SK-N-SH (cell line): ENCODE data around the gene FAM204A. TPM values are rescaled to one million over a fixed set of nuclear protein-coding genes. Genes with fewer than 3 reads are reported as not detected.

Source experiments
- CTCF ChIA-PET: fragments of 300-600, 350-600 bp; formaldehyde crosslinking; extraction: SDS; loops from one replicate; lab custom pipeline; 2021; lab: Yijun Ruan, JAX
- POLR2A ChIA-PET: fragments of 350-600 bp; sonication (Branson Sonifier 250); formaldehyde crosslinking; extraction: SDS; loops from one replicate; lab custom pipeline; 2020; ENCODE audit warnings: antibody characterized with exemption, inconsistent platforms; lab: Yijun Ruan, JAX
- DNase-seq: peaks from one replicate; pipeline ENCODE4 v3.0.0; 2012
- H2AFZ ChIP-seq: fragments of 200-600 bp; sonication (generic); 2 replicates; pipeline ENCODE4 v1.8.1; 2016; ENCODE audit warnings: antibody characterized with exemption, mild to moderate bottlenecking, low read depth
- H3F3A ChIP-seq: fragments of 200-600 bp; sonication (generic); replicated peaks from 2 replicates; pipeline ENCODE3; 2016; ENCODE audit warnings: antibody characterized with exemption, mild to moderate bottlenecking; ENCODE audit not compliant: insufficient read depth
- H3K27ac ChIP-seq, 2 experiments: fragments of 200-500 bp in 1 of 2; fragments of 200-600 bp in 1 of 2; sonication (Bioruptor generic) in 1 of 2; sonication (generic), shearing (Covaris generic) in 1 of 2; 2 replicates each; pipeline versions ENCODE4 v1.5.1 to v1.6.1; 2014 to 2016; ENCODE audit warnings: low read depth in 2 of 2, inconsistent platforms in 1 of 2, low read length in 1 of 2, mild to moderate bottlenecking in 1 of 2, mixed read lengths in 1 of 2
- H3K27me3 ChIP-seq: fragments of 200-600 bp; sonication (generic), shearing (Covaris generic); 2 replicates; pipeline ENCODE4 v1.6.1; 2016; ENCODE audit warnings: mixed run types; ENCODE audit not compliant: insufficient read depth
- H3K36me3 ChIP-seq, 2 experiments: fragments of 200-500 bp in 1 of 2; fragments of 200-600 bp in 1 of 2; sonication (Bioruptor generic) in 1 of 2; sonication (generic) in 1 of 2; replicated peaks in 1 of 2; 2 replicates each; pipeline versions ENCODE3 to v1.5.1; 2014 to 2016; ENCODE audit warnings: low read length in 1 of 2, mild to moderate bottlenecking in 1 of 2; ENCODE audit not compliant: insufficient read depth in 2 of 2, control insufficient read depth in 1 of 2
- H3K4me1 ChIP-seq, 2 experiments: fragments of 200-500 bp in 1 of 2; fragments of 200-600 bp in 1 of 2; sonication (Bioruptor generic) in 1 of 2; sonication (generic), shearing (Covaris generic) in 1 of 2; 2 replicates each; pipeline versions ENCODE4 v1.5.1 to v1.6.1; 2014 to 2016; ENCODE audit warnings: low read depth in 1 of 2, low read length in 1 of 2, mixed run types in 1 of 2; ENCODE audit not compliant: insufficient read depth in 2 of 2, control insufficient read depth in 1 of 2
- H3K4me2 ChIP-seq: fragments of 200-600 bp; sonication (generic), shearing (Covaris generic); 2 replicates; pipeline ENCODE4 v1.6.1; 2017; ENCODE audit warnings: mixed run types
- H3K4me3 ChIP-seq, 2 experiments: fragments of 200-500 bp in 1 of 2; fragments of 200-600 bp in 1 of 2; sonication (Bioruptor generic) in 1 of 2; sonication (generic), shearing (Covaris generic) in 1 of 2; 2 replicates each; pipeline versions ENCODE4 v1.5.1 to v1.8.1; 2014 to 2016; ENCODE audit warnings: low read depth in 2 of 2, inconsistent platforms in 1 of 2, low read length in 1 of 2, mild to moderate bottlenecking in 1 of 2, mixed read lengths in 1 of 2, moderate library complexity in 1 of 2
- H3K79me2 ChIP-seq: fragments of 200-600 bp; sonication (generic); 2 replicates; pipeline ENCODE4 v1.8.1; 2017; ENCODE audit warnings: mild to moderate bottlenecking; ENCODE audit not compliant: insufficient read depth
- H3K9ac ChIP-seq: fragments of 200-600 bp; sonication (generic); 2 replicates; pipeline ENCODE4 v1.6.1; 2017; ENCODE audit warnings: mixed run types
- H3K9me2 ChIP-seq: fragments of 200-600 bp; sonication (generic); 2 replicates; pipeline ENCODE4 v1.6.1; 2017; ENCODE audit warnings: mixed run types
- H3K9me3 ChIP-seq: fragments of 200-600 bp; sonication (generic); 2 replicates; pipeline ENCODE4 v1.6.1; 2017; ENCODE audit warnings: mixed run types, mild to moderate bottlenecking, moderate library complexity
- H4K20me1 ChIP-seq: fragments of 200-600 bp; sonication (generic); 2 replicates; pipeline ENCODE4 v1.6.1; 2017; ENCODE audit warnings: mild to moderate bottlenecking, mixed run types; ENCODE audit not compliant: insufficient read depth
- CHD2 ChIP-seq: fragments of 150-350 bp; IDR thresholded peaks from 2 replicates; pipeline ENCODE4 v1.6.1; 2018; ENCODE audit warnings: low read length; ENCODE audit not compliant: partially characterized antibody
- CTCF ChIP-seq: fragments of 200-600 bp; sonication (generic); IDR thresholded peaks from 2 replicates; pipeline ENCODE4 v1.6.1; 2017; ENCODE audit warnings: antibody characterized with exemption, mild to moderate bottlenecking, moderate library complexity
- EP300 ChIP-seq, 2 experiments: IDR thresholded peaks; 2 replicates each; pipeline versions ENCODE4 v1.4.0 to v1.6.1; 2012; ENCODE audit warnings: borderline replicate concordance in 1 of 2, low read depth in 1 of 2, low read length in 1 of 2
- EZH2phosphoT487 ChIP-seq: fragments of 200-600 bp; sonication (generic); IDR thresholded peaks from 2 replicates; pipeline ENCODE4 v1.6.1; 2017; ENCODE audit warnings: low read depth, mixed run types, mild to moderate bottlenecking, antibody characterized with exemption, moderate library complexity, borderline replicate concordance
- FOSL2 ChIP-seq: IDR thresholded peaks from 2 replicates; pipeline ENCODE4 v1.4.0; 2012; ENCODE audit warnings: low read depth, mild to moderate bottlenecking, moderate library complexity, borderline replicate concordance
- GABPA ChIP-seq: IDR thresholded peaks from 2 replicates; pipeline ENCODE4 v1.4.0; 2012; ENCODE audit warnings: low read depth, mild to moderate bottlenecking
- GATA2 ChIP-seq: sonication (generic); formaldehyde crosslinking; IDR thresholded peaks from 2 replicates; pipeline ENCODE4 v1.5.0; 2020; ENCODE audit warnings: mild to moderate bottlenecking, missing genetic modification reagents
- IRF3 ChIP-seq: fragments of 150-350 bp; IDR thresholded peaks from 2 replicates; pipeline ENCODE4 v1.6.1; 2016; ENCODE audit warnings: mild to moderate bottlenecking, low read depth, low read length
- JUND ChIP-seq: IDR thresholded peaks from 2 replicates; pipeline ENCODE4 v1.4.0; 2012
- MEF2A ChIP-seq: IDR thresholded peaks from 2 replicates; pipeline ENCODE4 v1.4.0; 2012; ENCODE audit warnings: low read depth, borderline replicate concordance
- MXI1 ChIP-seq: IDR thresholded peaks from 2 replicates; pipeline ENCODE4 v1.6.1; 2012; ENCODE audit warnings: mild to moderate bottlenecking, low read depth, low read length, improper control_type of control experiment
- NFIC ChIP-seq: IDR thresholded peaks from 2 replicates; pipeline ENCODE4 v1.4.0; 2012; ENCODE audit warnings: borderline replicate concordance
- PBX3 ChIP-seq: IDR thresholded peaks from 2 replicates; pipeline ENCODE4; 2012
- POLR2AphosphoS5 ChIP-seq: IDR thresholded peaks from 2 replicates; pipeline ENCODE4 v1.6.1; 2012; ENCODE audit warnings: low read depth, low read length
- RXRA ChIP-seq: IDR thresholded peaks from 2 replicates; pipeline ENCODE4 v1.4.0; 2012; ENCODE audit warnings: low read depth, mild to moderate bottlenecking, borderline replicate concordance
- SIN3A ChIP-seq: IDR thresholded peaks from 2 replicates; pipeline ENCODE4 v1.6.1; 2012; ENCODE audit warnings: low read depth, mild to moderate bottlenecking, low read length, moderate library complexity, borderline replicate concordance
- SMC3 ChIP-seq: IDR thresholded peaks from 2 replicates; pipeline ENCODE4 v1.6.1; 2012; ENCODE audit warnings: low read depth, low read length, improper control_type of control experiment
- TAF1 ChIP-seq: IDR thresholded peaks from 2 replicates; pipeline ENCODE4 v1.6.1; 2012; ENCODE audit warnings: low read depth, mild to moderate bottlenecking, low read length, moderate library complexity, borderline replicate concordance
- TCF12 ChIP-seq: IDR thresholded peaks from 2 replicates; pipeline ENCODE4 v1.4.0; 2012
- TEAD4 ChIP-seq: IDR thresholded peaks from 2 replicates; pipeline ENCODE4 v1.4.0; 2012; ENCODE audit warnings: mild to moderate bottlenecking, borderline replicate concordance; ENCODE audit not compliant: insufficient read depth
- USF1 ChIP-seq: IDR thresholded peaks from 2 replicates; pipeline ENCODE4 v1.4.0; 2012; ENCODE audit warnings: low read depth, borderline replicate concordance
- USF2 ChIP-seq: fragments of 150-350 bp; IDR thresholded peaks from 2 replicates; pipeline ENCODE4 v1.6.1; 2017; ENCODE audit warnings: antibody characterized with exemption, low read length, low read depth, borderline replicate concordance
- ZBTB33 ChIP-seq: IDR thresholded peaks from 2 replicates; pipeline ENCODE4 v1.4.0; 2012; ENCODE audit warnings: low read depth, borderline replicate concordance
- WGBS: methylation state at CpG from one replicate; pipeline ENCODE4 v1.1.6; 2017; ENCODE audit warnings: low lambda C conversion rate; 5-methylcytosine and 5-hydroxymethylcytosine counted together
- polyA plus RNA-seq, 3 experiments: library from polyadenylated mRNA; depleted of rRNA; stranded (reverse); fragments of >200 nt; gene quantifications; 2 replicates each; pipeline ENCODE4 v1.2.3, GENCODE V29; 2012

The FAM204A gene
- 10.8 and 14.2 TPM in 2 replicates for polyA plus RNA-seq (2012; rRNA removed)
- polyA plus RNA-seq (2012; cell fraction: cytosol; rRNA removed): 18.2 and 27.8 TPM in 2 replicates
- 7.7 and 8.7 TPM in 2 replicates for polyA plus RNA-seq (2012; cell fraction: nucleus; rRNA removed)

- POLR2A ChIA-PET: no interaction called here
- peaks cover 0 to 11% of the 10 kb centered on the region in 2 experiments; a peak in 3 of 4 replicates for H3K4me1 ChIP-seq
- no peaks in the 10 kb centered on the region for H3F3A ChIP-seq
- H3K4me2 ChIP-seq: peak within 1 kb of the TSS; percentile 97
- H3K79me2 ChIP-seq: peaks cover 46% of the 10 kb centered on the region
- no peaks in the 10 kb centered on the region for H3K9me3 ChIP-seq
- H3K4me3 ChIP-seq: peak within 1 kb of the TSS; percentile 95 to 96
- 4% methylated on average over 10 of the region's 45 CpGs for WGBS
- H3K27ac ChIP-seq: peak within 1 kb of the TSS; percentile 56 to 75
- no peaks in the 10 kb centered on the region for H3K27me3 ChIP-seq
- peaks cover 8 to 18% of the 10 kb centered on the region in 2 experiments for H3K36me3 ChIP-seq
- CTCF ChIA-PET: interaction anchor here (0.8 kb wide), 1 partner anchor 16 kb away, joined by 3 read pairs; no protein-coding TSS in a partner anchor
- no peaks in the 10 kb centered on the region for H4K20me1 ChIP-seq
- H2AFZ ChIP-seq: peak within 1 kb of the TSS; percentile 93
- DNase-seq: peak; percentile 97
- H3K9me2 ChIP-seq: no peaks in the 10 kb centered on the region
- H3K9ac ChIP-seq: peak within 1 kb of the TSS; percentile 76
- TF ChIP-seq GATA2 (CRISPR knock-in tag): no peak
- no peak for TF ChIP-seq USF2
- TF ChIP-seq IRF3: peak; percentile 74
- peak; percentile 86 for TF ChIP-seq MXI1
- peak; percentile 50; the same call in 1 of the 2 replicates for TF ChIP-seq GABPA
- no peak for TF ChIP-seq NFIC
- TF ChIP-seq SMC3: no peak
- TF ChIP-seq PBX3: 0 out of 2 replicates have a peak, but pooled peaks have one; percentile 13
- no peak for TF ChIP-seq JUND
- TF ChIP-seq SIN3A: 0 out of 2 replicates have a peak, but pooled peaks have one; percentile 76
- no peak for TF ChIP-seq TEAD4
- TF ChIP-seq MEF2A: no peak
- no peak for TF ChIP-seq CTCF
- TF ChIP-seq RXRA: no peak
- TF ChIP-seq EP300 (IDR thresholded peaks at IDR 0.05; ENCODE audit: borderline replicate concordance in 1 of 2, low read depth in 1 of 2, low read length in 1 of 2): no peak
- TF ChIP-seq CHD2: peak; percentile 88
- no peak for TF ChIP-seq EZH2phosphoT487
- TF ChIP-seq POLR2AphosphoS5: peak; percentile 92
- TF ChIP-seq TCF12: no peak
- peak; percentile 95 for TF ChIP-seq TAF1
- no peak for TF ChIP-seq ZBTB33
- no peak for TF ChIP-seq FOSL2
- TF ChIP-seq USF1: no peak
Measured at GRCh38 chr10:118341791-118342637, at the start of gene FAM204A. TSS of gene FAM204A (minus strand) at chr10:118342324. CDS start at chr10:118336415, 5,909 bp downstream.
